PFSK-1 (cell line): Measurements from ENCODE around the gene FGL2.

Source experiments
- FOXP2 ChIP-seq: optimal IDR thresholded peaks from 2 replicates; pipeline ENCODE3; 2011; ENCODE audit warnings: borderline replicate concordance, control low read depth, inconsistent platforms; ENCODE audit not compliant: insufficient read depth; ENCODE audit errors: extremely low read length, extremely low read depth
- POLR2AphosphoS5 ChIP-seq: IDR thresholded peaks from 2 replicates; pipeline ENCODE4 v1.6.1; 2012; ENCODE audit warnings: low read depth, mild to moderate bottlenecking, control low read depth, low read length, moderate library complexity
- SIN3A ChIP-seq: IDR thresholded peaks from 2 replicates; pipeline ENCODE4 v1.6.1; 2012; ENCODE audit warnings: mild to moderate bottlenecking, low read length, moderate library complexity, borderline replicate concordance; ENCODE audit not compliant: insufficient read depth
- TAF1 ChIP-seq: IDR thresholded peaks from 2 replicates; pipeline ENCODE4 v1.6.1; 2012; ENCODE audit warnings: low read length, control low read depth, borderline replicate concordance; ENCODE audit not compliant: insufficient read depth
- TF ChIP-seq, protein P1 (sequence below), 2 experiments: IDR thresholded peaks; 2 replicates each; pipeline versions ENCODE4 v1.6.1 to v1.8.0; 2011 to 2012; ENCODE audit warnings: low read depth in 2 of 2, low read length in 2 of 2, control low read depth in 1 of 2, inconsistent platforms in 1 of 2, mild to moderate bottlenecking in 1 of 2, moderate library complexity in 1 of 2; ENCODE audit not compliant: insufficient read depth in 1 of 2

The FGL2 gene

DNA sequence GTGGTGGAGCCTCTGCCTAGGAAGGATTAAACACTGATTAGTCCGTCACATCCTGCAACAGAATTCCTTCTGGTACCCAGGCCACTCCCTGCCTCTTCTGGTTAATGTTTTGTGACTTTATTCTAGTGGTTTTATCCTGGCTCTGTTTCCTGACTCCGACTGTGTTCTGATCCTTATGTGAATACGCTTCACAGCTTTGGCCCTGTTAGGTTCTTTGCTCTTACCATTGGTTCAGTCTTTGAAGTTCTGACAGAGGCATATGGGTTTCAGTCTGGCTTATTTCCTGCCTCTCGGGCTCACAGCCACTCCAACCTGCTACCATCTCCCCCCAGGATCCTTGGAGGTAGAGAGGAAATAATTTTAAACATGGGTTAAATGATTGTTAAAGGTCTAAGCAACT lies 23.2 kb upstream of the FGL2 start:
- TF ChIP-seq POLR2AphosphoS5 (no peak), SIN3A (no peak), TAF1 (no peak), FOXP2 (no peak)
- TF ChIP-seq, protein P1, sequence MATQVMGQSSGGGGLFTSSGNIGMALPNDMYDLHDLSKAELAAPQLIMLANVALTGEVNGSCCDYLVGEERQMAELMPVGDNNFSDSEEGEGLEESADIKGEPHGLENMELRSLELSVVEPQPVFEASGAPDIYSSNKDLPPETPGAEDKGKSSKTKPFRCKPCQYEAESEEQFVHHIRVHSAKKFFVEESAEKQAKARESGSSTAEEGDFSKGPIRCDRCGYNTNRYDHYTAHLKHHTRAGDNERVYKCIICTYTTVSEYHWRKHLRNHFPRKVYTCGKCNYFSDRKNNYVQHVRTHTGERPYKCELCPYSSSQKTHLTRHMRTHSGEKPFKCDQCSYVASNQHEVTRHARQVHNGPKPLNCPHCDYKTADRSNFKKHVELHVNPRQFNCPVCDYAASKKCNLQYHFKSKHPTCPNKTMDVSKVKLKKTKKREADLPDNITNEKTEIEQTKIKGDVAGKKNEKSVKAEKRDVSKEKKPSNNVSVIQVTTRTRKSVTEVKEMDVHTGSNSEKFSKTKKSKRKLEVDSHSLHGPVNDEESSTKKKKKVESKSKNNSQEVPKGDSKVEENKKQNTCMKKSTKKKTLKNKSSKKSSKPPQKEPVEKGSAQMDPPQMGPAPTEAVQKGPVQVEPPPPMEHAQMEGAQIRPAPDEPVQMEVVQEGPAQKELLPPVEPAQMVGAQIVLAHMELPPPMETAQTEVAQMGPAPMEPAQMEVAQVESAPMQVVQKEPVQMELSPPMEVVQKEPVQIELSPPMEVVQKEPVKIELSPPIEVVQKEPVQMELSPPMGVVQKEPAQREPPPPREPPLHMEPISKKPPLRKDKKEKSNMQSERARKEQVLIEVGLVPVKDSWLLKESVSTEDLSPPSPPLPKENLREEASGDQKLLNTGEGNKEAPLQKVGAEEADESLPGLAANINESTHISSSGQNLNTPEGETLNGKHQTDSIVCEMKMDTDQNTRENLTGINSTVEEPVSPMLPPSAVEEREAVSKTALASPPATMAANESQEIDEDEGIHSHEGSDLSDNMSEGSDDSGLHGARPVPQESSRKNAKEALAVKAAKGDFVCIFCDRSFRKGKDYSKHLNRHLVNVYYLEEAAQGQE (IDR thresholded peaks at IDR 0.05; ENCODE audit: insufficient read depth in 1 of 2, low read depth in 2 of 2, low read length in 2 of 2) = no peak

DNA sequence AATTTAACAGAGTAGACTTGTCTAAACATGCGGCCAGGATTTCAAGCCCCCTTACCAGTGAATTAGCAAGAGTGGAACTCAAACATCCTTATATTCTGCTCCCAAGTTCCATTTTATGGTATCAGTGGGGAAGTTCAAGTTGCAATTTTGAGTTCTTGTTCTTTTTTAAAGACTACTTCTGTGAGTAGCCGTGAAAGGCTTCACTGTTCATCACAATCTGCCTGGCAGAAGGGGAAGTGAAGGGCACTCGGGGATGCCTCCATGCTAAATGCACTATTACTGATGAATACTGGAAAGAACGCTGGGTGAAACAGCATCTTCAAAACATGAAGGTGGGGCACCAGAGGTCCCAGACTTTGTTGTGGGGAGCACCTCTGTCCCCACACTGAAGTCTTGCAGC lies 22.4 kb upstream of the FGL2 start:
- TF ChIP-seq SIN3A = no peak
- no peak for TF ChIP-seq POLR2AphosphoS5
- no peak for TF ChIP-seq FOXP2
- no peak for TF ChIP-seq TAF1
- TF ChIP-seq, protein P1 (IDR thresholded peaks at IDR 0.05; ENCODE audit: insufficient read depth in 1 of 2, low read depth in 2 of 2, low read length in 2 of 2) = no peak

DNA sequence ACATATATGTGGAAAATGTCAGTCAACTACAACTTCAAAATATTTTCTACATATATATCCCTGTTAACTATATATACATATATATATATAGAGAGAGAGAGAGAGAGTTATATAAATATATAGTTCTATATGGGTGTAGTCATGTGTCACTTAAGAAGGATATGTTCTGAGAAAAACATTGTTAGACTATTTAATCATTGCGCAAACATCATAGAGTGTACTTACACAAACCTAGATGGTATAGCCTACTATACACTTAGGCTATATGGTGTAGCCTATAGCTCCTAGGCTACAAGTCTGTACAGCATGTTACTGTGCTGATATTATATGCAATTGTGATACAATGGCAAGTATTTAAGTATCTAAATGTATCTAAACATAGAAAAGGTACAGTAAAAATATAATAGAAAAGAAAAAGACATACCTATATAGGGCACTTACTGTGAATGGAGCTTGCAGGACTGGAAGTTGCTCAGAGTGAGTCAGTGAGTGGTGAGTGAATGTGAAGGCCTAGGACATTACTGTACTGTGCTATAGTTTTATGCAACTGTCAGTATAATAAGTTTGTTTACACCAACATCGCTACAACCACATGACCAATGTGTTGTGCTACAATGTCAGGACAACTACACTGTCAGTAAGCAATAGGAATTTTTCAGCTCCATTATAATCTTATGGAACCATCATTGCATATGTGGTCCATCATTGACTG lies 18.0 kb upstream of the FGL2 start:
- TF ChIP-seq TAF1 = no peak
- TF ChIP-seq, protein P1 (IDR thresholded peaks at IDR 0.05; ENCODE audit: insufficient read depth in 1 of 2, low read depth in 2 of 2, low read length in 2 of 2) = no peak
- TF ChIP-seq POLR2AphosphoS5 = no peak
- no peak for TF ChIP-seq FOXP2
- no peak for TF ChIP-seq SIN3A

DNA sequence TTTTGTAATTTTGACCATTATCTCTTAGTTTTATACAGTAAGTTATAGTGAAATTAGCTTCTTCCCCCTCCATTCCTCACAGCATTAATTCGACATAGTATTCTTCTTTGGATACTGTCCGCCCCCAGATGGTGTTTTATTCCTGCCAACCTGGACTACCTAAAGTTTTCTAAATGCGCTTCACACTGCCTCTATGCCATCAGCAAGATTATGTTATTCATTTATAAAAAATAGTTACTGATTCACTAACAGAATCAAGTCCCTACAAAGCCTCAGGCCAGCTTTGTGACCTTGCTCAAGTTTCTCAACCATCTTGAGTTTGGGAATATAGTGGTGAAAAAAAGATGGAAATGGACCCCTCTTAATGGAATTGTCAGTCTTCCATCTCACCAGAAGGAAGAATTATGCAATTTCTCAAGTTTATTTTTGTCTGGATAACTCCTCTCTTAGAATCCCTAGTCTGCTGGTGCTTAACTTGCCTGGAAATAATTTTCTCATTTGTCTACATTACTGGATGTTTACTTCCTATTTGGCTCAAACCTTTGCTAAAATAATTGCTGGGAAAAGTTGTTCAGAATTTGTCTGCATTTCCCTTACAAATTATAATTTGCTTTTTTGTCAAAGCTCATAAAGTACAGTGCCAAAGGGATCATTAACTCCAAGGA lies 16.7 kb upstream of the FGL2 start:
- TF ChIP-seq, protein P1 (IDR thresholded peaks at IDR 0.05; ENCODE audit: insufficient read depth in 1 of 2, low read depth in 2 of 2, low read length in 2 of 2) = no peak
